ENCODE data around the gene PPP1R14D.

DNA sequence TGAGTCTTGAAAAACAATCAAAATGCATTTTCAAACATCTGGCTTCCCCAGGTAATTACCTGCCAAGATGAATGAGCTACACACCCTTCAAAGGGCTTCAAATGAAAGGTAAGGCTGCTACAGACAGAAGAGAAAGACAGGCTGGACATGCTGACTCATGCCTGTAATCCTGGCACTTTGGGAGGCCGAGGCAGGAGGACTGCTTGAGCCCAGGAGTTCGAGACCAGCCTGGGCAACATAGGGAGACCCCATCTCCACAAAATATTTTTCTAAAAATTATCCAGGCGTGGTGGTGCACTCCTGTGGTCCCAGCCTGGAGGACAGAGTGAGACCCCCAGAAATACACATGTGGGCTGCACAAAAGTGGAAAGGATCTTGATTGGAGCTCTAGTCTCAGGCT, 36.1 kb downstream of the PPP1R14D start:
- TF ChIP-seq, protein P1, sequence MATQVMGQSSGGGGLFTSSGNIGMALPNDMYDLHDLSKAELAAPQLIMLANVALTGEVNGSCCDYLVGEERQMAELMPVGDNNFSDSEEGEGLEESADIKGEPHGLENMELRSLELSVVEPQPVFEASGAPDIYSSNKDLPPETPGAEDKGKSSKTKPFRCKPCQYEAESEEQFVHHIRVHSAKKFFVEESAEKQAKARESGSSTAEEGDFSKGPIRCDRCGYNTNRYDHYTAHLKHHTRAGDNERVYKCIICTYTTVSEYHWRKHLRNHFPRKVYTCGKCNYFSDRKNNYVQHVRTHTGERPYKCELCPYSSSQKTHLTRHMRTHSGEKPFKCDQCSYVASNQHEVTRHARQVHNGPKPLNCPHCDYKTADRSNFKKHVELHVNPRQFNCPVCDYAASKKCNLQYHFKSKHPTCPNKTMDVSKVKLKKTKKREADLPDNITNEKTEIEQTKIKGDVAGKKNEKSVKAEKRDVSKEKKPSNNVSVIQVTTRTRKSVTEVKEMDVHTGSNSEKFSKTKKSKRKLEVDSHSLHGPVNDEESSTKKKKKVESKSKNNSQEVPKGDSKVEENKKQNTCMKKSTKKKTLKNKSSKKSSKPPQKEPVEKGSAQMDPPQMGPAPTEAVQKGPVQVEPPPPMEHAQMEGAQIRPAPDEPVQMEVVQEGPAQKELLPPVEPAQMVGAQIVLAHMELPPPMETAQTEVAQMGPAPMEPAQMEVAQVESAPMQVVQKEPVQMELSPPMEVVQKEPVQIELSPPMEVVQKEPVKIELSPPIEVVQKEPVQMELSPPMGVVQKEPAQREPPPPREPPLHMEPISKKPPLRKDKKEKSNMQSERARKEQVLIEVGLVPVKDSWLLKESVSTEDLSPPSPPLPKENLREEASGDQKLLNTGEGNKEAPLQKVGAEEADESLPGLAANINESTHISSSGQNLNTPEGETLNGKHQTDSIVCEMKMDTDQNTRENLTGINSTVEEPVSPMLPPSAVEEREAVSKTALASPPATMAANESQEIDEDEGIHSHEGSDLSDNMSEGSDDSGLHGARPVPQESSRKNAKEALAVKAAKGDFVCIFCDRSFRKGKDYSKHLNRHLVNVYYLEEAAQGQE (IDR thresholded peaks at IDR 0.05; ENCODE audit: borderline replicate concordance), result no peak
- TF ChIP-seq, protein P2, sequence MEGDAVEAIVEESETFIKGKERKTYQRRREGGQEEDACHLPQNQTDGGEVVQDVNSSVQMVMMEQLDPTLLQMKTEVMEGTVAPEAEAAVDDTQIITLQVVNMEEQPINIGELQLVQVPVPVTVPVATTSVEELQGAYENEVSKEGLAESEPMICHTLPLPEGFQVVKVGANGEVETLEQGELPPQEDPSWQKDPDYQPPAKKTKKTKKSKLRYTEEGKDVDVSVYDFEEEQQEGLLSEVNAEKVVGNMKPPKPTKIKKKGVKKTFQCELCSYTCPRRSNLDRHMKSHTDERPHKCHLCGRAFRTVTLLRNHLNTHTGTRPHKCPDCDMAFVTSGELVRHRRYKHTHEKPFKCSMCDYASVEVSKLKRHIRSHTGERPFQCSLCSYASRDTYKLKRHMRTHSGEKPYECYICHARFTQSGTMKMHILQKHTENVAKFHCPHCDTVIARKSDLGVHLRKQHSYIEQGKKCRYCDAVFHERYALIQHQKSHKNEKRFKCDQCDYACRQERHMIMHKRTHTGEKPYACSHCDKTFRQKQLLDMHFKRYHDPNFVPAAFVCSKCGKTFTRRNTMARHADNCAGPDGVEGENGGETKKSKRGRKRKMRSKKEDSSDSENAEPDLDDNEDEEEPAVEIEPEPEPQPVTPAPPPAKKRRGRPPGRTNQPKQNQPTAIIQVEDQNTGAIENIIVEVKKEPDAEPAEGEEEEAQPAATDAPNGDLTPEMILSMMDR (IDR thresholded peaks at IDR 0.05; ENCODE audit: poor library complexity, severe bottlenecking), result no peak
- TF ChIP-seq POLR2AphosphoS5 (IDR thresholded peaks at IDR 0.05) (no peak), SMC3 (conservative IDR thresholded peaks at IDR 0.05; ENCODE audit: poor library complexity) (no peak), EP300 (conservative IDR thresholded peaks at IDR 0.05; ENCODE audit: poor library complexity, severe bottlenecking) (no peak)

All from neural cell (in vitro differentiated cells).